Measurements from ENCODE around the gene DNAJC17. TPM values are rescaled to one million over a fixed set of nuclear protein-coding genes. Genes with fewer than 3 reads are reported as not detected.

DNAJC17 gene
- total and polyA plus RNA-seq, 2 donors from 2014 or later, result 41.6 to 56.7 TPM

DNA sequence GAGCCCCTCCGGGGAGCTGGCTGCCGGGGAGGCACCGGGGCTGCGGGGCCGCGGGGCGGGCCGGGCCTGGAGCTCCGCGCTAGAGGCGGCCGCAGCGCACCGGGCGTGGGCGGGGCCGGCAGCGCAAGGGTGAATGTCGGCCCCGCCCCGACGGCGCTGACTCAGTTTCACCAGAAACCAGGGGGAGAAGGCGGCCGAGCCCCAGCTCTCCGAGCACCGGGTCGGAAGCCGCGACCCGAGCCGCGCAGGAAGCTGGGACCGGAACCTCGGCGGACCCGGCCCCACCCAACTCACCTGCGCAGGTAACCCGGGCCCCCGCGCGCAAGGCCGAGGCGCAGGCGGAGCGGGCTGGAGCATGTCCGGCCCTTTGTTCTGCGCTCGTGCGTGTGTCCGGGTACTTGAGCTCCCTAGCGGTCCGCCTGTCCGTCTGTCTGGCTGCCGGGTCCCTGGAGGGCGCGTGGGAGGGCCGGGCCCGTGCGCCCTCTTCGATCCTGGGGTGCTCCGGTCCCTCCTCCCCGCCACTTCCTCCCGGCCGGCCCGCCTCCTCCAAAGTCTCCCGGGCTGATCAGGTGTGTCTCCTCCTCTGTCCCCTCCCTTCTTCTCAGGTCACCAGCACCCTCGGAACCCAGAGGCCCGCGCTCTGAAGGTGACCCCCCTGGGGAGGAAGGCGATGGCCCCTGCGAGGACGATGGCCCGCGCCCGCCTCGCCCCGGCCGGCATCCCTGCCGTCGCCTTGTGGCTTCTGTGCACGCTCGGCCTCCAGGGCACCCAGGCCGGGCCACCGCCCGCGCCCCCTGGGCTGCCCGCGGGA, 36.8 kb upstream of the DNAJC17 start, which contains the start of gene SPINT1:
Gene SPINT1, plus strand, starts transcription at position 164 of the 811 bp plus-strand sequence. Its CDS starts 507 bp downstream, at position 671.
- peaks cover 2 to 32% (median 26%) of the 10 kb centered on the region in 3 donors for H3K4me1 ChIP-seq (ENCODE audit: control insufficient read depth in 2 of 3, insufficient read depth in 2 of 3, low read depth in 1 of 3, low read length in 3 of 3)
- no peaks in the 10 kb centered on the region for H3K27me3 ChIP-seq (ENCODE audit: control insufficient read depth, insufficient read depth, low read length)
- FAIRE-seq (no peak), DNase-seq (peak; percentile 49 to 88 (median 69))
- H3K9ac ChIP-seq (ENCODE audit: low read length in 3 of 3), result peak within 1 kb of the TSS; percentile 39 to 73 (median 71)
- peak within 1 kb of the TSS; percentile 73 to 88 for H3K27ac ChIP-seq (ENCODE audit: low read depth in 2 of 2, low read length in 2 of 2)
- peaks cover 0 to 4% (median 0%) of the 10 kb centered on the region in 3 donors for H3K36me3 ChIP-seq (ENCODE audit: control insufficient read depth in 2 of 3, insufficient read depth in 3 of 3, low read length in 3 of 3)
- TF ChIP-seq, protein P1, sequence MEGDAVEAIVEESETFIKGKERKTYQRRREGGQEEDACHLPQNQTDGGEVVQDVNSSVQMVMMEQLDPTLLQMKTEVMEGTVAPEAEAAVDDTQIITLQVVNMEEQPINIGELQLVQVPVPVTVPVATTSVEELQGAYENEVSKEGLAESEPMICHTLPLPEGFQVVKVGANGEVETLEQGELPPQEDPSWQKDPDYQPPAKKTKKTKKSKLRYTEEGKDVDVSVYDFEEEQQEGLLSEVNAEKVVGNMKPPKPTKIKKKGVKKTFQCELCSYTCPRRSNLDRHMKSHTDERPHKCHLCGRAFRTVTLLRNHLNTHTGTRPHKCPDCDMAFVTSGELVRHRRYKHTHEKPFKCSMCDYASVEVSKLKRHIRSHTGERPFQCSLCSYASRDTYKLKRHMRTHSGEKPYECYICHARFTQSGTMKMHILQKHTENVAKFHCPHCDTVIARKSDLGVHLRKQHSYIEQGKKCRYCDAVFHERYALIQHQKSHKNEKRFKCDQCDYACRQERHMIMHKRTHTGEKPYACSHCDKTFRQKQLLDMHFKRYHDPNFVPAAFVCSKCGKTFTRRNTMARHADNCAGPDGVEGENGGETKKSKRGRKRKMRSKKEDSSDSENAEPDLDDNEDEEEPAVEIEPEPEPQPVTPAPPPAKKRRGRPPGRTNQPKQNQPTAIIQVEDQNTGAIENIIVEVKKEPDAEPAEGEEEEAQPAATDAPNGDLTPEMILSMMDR (IDR thresholded peaks at IDR 0.05; ENCODE audit: borderline replicate concordance, extremely low read depth, insufficient read depth), result no peak
- peak within 1 kb of the TSS; percentile 61 to 67 (median 65) for H3K4me3 ChIP-seq (ENCODE audit: low read length in 3 of 3)
- no peaks in the 10 kb centered on the region for H3K9me3 ChIP-seq (ENCODE audit: control insufficient read depth in 2 of 3, insufficient read depth in 1 of 3, low read length in 3 of 3)
- intact Hi-C loops (cut with DNase I), result no loop called here

DNA sequence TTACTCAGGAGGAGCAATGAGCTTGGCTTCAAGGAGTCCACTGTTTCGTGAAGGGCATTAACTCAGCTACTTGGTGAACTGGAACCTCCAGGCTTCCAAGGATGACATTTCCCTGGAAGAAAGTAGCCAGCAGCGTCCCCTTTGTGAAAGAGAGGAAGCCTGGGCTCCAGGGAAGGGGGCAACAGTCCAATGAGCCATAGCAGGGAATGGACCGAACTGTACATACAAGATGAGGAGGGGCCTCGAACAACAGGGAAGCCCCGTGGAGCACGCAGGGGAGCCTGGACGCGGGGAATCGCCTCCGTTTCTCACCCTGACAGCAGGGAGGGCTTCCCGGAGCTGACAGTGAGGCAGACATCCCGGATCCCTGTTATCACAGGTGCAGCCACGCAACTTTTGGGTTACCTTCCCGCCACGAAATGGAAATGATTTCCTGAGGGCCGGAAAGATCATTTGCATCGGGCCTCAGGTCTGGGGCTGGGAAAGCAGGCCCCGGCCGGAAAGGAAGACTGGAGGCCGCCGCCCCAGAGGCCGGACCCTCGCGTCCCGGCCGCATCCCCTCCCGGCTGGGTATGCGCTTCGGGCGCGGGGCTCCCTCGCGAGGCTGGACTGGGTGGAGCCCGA, 36.1 kb upstream of the DNAJC17 start:
- Histone ChIP-seq H3K4me1 (ENCODE audit: control insufficient read depth in 2 of 3, insufficient read depth in 2 of 3, low read depth in 1 of 3, low read length in 3 of 3) (peaks cover 2 to 32% (median 26%) of the 10 kb centered on the region in 3 donors), H3K9me3 (ENCODE audit: control insufficient read depth in 2 of 3, insufficient read depth in 1 of 3, low read length in 3 of 3) (no peaks in the 10 kb centered on the region), H3K9ac (ENCODE audit: low read length in 3 of 3) (peak overlapping the region; percentile 26 to 73 (median 54)), H3K36me3 (ENCODE audit: control insufficient read depth in 2 of 3, insufficient read depth in 3 of 3, low read length in 3 of 3) (peaks cover 0 to 4% (median 0%) of the 10 kb centered on the region in 3 donors), H3K4me3 (ENCODE audit: low read length in 3 of 3) (peak overlapping the region; percentile 51 to 67 (median 61)), H3K27ac (ENCODE audit: low read depth in 2 of 2, low read length in 2 of 2) (peak overlapping the region; percentile 33 to 88), H3K27me3 (ENCODE audit: control insufficient read depth, insufficient read depth, low read length) (no peaks in the 10 kb centered on the region)
- TF ChIP-seq, protein P1 (IDR thresholded peaks at IDR 0.05; ENCODE audit: borderline replicate concordance, extremely low read depth, insufficient read depth), result no peak
- intact Hi-C loops (cut with DNase I), result no loop called here
- FAIRE-seq, result no peak
- peak in 3 of 5 donors; percentile 35 to 54 (median 53) for DNase-seq

DNA sequence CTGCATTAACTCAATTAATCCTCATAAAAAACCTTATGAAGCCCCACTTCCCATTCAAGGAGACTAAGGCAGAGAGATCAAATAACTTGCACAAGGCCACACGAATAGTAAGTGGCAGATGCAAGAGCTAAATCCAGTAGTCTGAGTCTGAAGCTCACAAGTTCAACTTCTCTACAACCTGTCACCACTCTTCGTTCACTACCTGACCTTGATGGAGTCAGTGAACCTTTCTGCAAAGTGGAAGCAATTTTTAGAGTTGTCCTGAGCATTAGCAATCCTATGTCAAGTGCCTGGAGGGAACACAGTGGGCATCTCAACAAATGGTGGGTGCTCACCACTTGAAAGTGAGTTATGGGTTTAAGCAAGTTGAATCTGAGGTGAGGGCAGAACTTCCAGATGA, 34.5 kb upstream of the DNAJC17 start:
- peaks cover 0 to 23% (median 13%) of the 10 kb centered on the region in 3 donors for H3K4me1 ChIP-seq (ENCODE audit: control insufficient read depth in 2 of 3, insufficient read depth in 2 of 3, low read depth in 1 of 3, low read length in 3 of 3)
- intact Hi-C loops (cut with DNase I), result no loop called here
- H3K27ac ChIP-seq (ENCODE audit: low read depth in 2 of 2, low read length in 2 of 2), result no peak overlapping the region
- DNase-seq (no peak), FAIRE-seq (no peak)
- TF ChIP-seq, protein P1 (IDR thresholded peaks at IDR 0.05; ENCODE audit: borderline replicate concordance, extremely low read depth, insufficient read depth), result no peak
- H3K4me3 ChIP-seq (ENCODE audit: low read length in 3 of 3), result no peak overlapping the region
- peaks cover 0 to 4% (median 0%) of the 10 kb centered on the region in 3 donors for H3K36me3 ChIP-seq (ENCODE audit: control insufficient read depth in 2 of 3, insufficient read depth in 3 of 3, low read length in 3 of 3)
- H3K27me3 ChIP-seq (ENCODE audit: control insufficient read depth, insufficient read depth, low read length), result no peaks in the 10 kb centered on the region
- H3K9ac ChIP-seq (ENCODE audit: low read length in 3 of 3), result no peak overlapping the region
- no peaks in the 10 kb centered on the region for H3K9me3 ChIP-seq (ENCODE audit: control insufficient read depth in 2 of 3, insufficient read depth in 1 of 3, low read length in 3 of 3)
